CD4-positive, alpha-beta T cell treated with Interleukin-17A for 4 hours (primary cell): ENCODE data around the gene SUPT20HL2.
"Not testable (repeated sequence)": the region's sequence is repeated elsewhere in the genome, so short reads cannot be mapped to it uniquely, and the experiment has no call there.

ENCODE experiments used
- DNase-seq: peaks from one replicate; pipeline ENCODE4 v3.0.0-alpha.2; 2020; ENCODE audit warnings: mixed read lengths

The SUPT20HL2 gene

GRCh38 chrX:24308803-24309202 is 5.1 kb downstream of the SUPT20HL2 start:
- not testable (repeated sequence) for DNase-seq

GRCh38 chrX:24306440-24306839 is 7.4 kb downstream of the SUPT20HL2 start:
- DNase-seq, result no peak

GRCh38 chrX:24305905-24306304 is 8.0 kb downstream of the SUPT20HL2 start:
- no peak for DNase-seq

- no peak for DNase-seq
These were observed 12.1 kb downstream of the SUPT20HL2 start for GRCh38 chrX:24301806-24302205.

GRCh38 chrX:24301060-24301459 is 12.8 kb downstream of the SUPT20HL2 start:
- no peak for DNase-seq

- no peak for DNase-seq
These were observed 15.7 kb downstream of the SUPT20HL2 start for GRCh38 chrX:24298191-24298590.

GRCh38 chrX:24294619-24295018 is 19.2 kb downstream of the SUPT20HL2 start:
- no peak for DNase-seq

GRCh38 chrX:24293412-24293811 is 20.5 kb downstream of the SUPT20HL2 start:
- DNase-seq, result no peak

- DNase-seq, result no peak
These were observed 21.5 kb downstream of the SUPT20HL2 start for GRCh38 chrX:24292353-24292752.

GRCh38 chrX:24285082-24285481 is 28.8 kb downstream of the SUPT20HL2 start:
- DNase-seq, result no peak

GRCh38 chrX:24283127-24283794 is 30.6 kb downstream of the SUPT20HL2 start:
- no peak for DNase-seq

- no peak for DNase-seq
These were observed 31.3 kb downstream of the SUPT20HL2 start for GRCh38 chrX:24282381-24283126.

GRCh38 chrX:24277405-24277804 is 36.5 kb downstream of the SUPT20HL2 start:
- no peak for DNase-seq

GRCh38 chrX:24276015-24276414 is 37.9 kb downstream of the SUPT20HL2 start:
- DNase-seq, result no peak

- no peak for DNase-seq
These were observed 42.6 kb downstream of the SUPT20HL2 start for GRCh38 chrX:24271262-24271661.

- no peak for DNase-seq
These were observed 45.1 kb downstream of the SUPT20HL2 start for GRCh38 chrX:24268786-24269185.

GRCh38 chrX:24266996-24267395 is 46.9 kb downstream of the SUPT20HL2 start:
- DNase-seq, result no peak

GRCh38 chrX:24264383-24264782 is 49.5 kb downstream of the SUPT20HL2 start:
- DNase-seq, result no peak

- DNase-seq, result no peak
These were observed 51.6 kb downstream of the SUPT20HL2 start for GRCh38 chrX:24262309-24262708.
